CD4-positive, alpha-beta T cell (primary cell): Measurements from ENCODE around the gene C12orf60. TPM values are rescaled to one million over a fixed set of nuclear protein-coding genes. Genes with fewer than 3 reads are reported as not detected.

Source experiments
- ATAC-seq: fragments of 200-7000 bp; cut with Tn5 transposase; one replicate; pipeline ENCODE4 v1.10.0; 2022; ENCODE audit warnings: mild to moderate bottlenecking; ENCODE audit not compliant: poor library complexity
- CTCF ChIA-PET: fragments of 350-600 bp; sonication (Branson Sonifier 250); formaldehyde crosslinking; loops from one replicate; lab custom pipeline; 2021; ENCODE audit warnings: antibody characterized with exemption, inconsistent platforms; lab: Charles Lee
- POLR2A ChIA-PET: fragments of 350-600 bp; sonication (Branson Sonifier 250); formaldehyde crosslinking; loops from one replicate; lab custom pipeline; 2021; ENCODE audit warnings: antibody characterized with exemption, inconsistent platforms; lab: Charles Lee
- DNase-seq, 14 experiments: peaks; one replicate each; pipeline ENCODE4 v3.0.0-alpha.2; 2013 to 2020; ENCODE audit warnings: mixed read lengths in 2 of 14
- H3K27ac ChIP-seq, 2 donors: one replicate each; pipeline versions ENCODE4 v1.5.1 to v1.7.0; 2013; ENCODE audit warnings: low read length in 2 of 2, low read depth in 1 of 2, mild to moderate bottlenecking in 1 of 2
- H3K27me3 ChIP-seq, 2 experiments: 1 replicate in 1 of 2; 2 replicates in 1 of 2; pipeline versions ENCODE4 v1.6.1 to v1.7.0; 2013; ENCODE audit warnings: low read length in 2 of 2, control low read depth in 1 of 2, mild to moderate bottlenecking in 1 of 2, moderate library complexity in 1 of 2; ENCODE audit not compliant: insufficient read depth in 2 of 2, control insufficient read depth in 1 of 2
- H3K36me3 ChIP-seq: one replicate; pipeline ENCODE4 v1.6.1; 2013; ENCODE audit warnings: low read length, control low read depth; ENCODE audit not compliant: insufficient read depth
- H3K4me1 ChIP-seq: one replicate; pipeline ENCODE4 v1.6.1; 2013; ENCODE audit warnings: low read length, control low read depth; ENCODE audit not compliant: insufficient read depth
- H3K4me3 ChIP-seq: one replicate; pipeline ENCODE4 v1.5.1; 2013; ENCODE audit warnings: mild to moderate bottlenecking, low read length, moderate library complexity
- H3K9me3 ChIP-seq, 2 experiments: 1 replicate in 1 of 2; 2 replicates in 1 of 2; pipeline versions ENCODE4 v1.6.1 to v1.7.0; 2013; ENCODE audit warnings: low read length in 2 of 2, mild to moderate bottlenecking in 2 of 2, control low read depth in 1 of 2, moderate library complexity in 1 of 2; ENCODE audit not compliant: control insufficient read depth in 1 of 2, insufficient read depth in 1 of 2
- H3K27ac Mint-ChIP-seq: one replicate; pipeline ENCODE4 v1.8.0; 2020; ENCODE audit warnings: mixed read lengths
- H3K27me3 Mint-ChIP-seq: one replicate; pipeline ENCODE4 v1.8.0; 2021; ENCODE audit warnings: mixed read lengths
- H3K36me3 Mint-ChIP-seq: one replicate; pipeline ENCODE4 v1.8.0; 2021; ENCODE audit warnings: low read depth, mixed read lengths
- H3K4me1 Mint-ChIP-seq: one replicate; pipeline ENCODE4 v1.8.0; 2021; ENCODE audit warnings: low read depth, mixed read lengths
- H3K4me3 Mint-ChIP-seq: one replicate; pipeline ENCODE4 v1.8.0; 2020; ENCODE audit warnings: mild to moderate bottlenecking, mixed read lengths
- H3K9me3 Mint-ChIP-seq: one replicate; pipeline ENCODE4 v1.8.0; 2020; ENCODE audit warnings: mixed read lengths
- intact Hi-C, 2 experiments: fragments of 100-400 bp; cut with DNase I in 1 of 2; cut with micrococcal nuclease in 1 of 2; formaldehyde crosslinking; loops; one replicate each; pipeline versions ENCODE4 v1.15.1 to v1.9.0; 2023 to 2025; cut with DNase I, micrococcal nuclease
- total RNA-seq, 174 experiments: library from RNA in 2 of 174; stranded (reverse) in 2 of 174; gene quantifications; one replicate each; pipeline ENCODE4 v1.2.3 and lab custom pipeline; 2021 to 2026
- TF ChIP-seq, protein P1 (sequence below): fragments of 200-600 bp; IDR thresholded peaks from one replicate; pipeline ENCODE4 v1.8.0; 2022; ENCODE audit warnings: antibody characterized with exemption, mild to moderate bottlenecking

The C12orf60 gene
- total RNA-seq, 2 experiments from 2014 or later = 0.11 to 0.22 TPM

- DNase-seq (peak in 12 of 14 experiments; percentile 25 to 85 (median 47)), ATAC-seq (no peak)
- ChIA-PET POLR2A (interaction anchor here (0.6 to 7.6 kb wide), 47 partner anchors 9 to 1139 kb away, joined by 3 to 375 read pairs (median 6); partner anchors contain the start of genes ARHGDIB, ATF7IP, C12orf60 and DERA), CTCF (interaction anchor here (1.2 kb wide), 1 partner anchor 12 kb away, joined by 5 read pairs; no protein-coding TSS in a partner anchor)
- H3K27ac ChIP-seq = peak overlapping the region; percentile 36 to 99
- peak overlapping the region; percentile 100 for H3K27ac Mint-ChIP-seq
- H3K36me3 ChIP-seq = peaks cover 9% of the 10 kb centered on the region
- H3K9me3 Mint-ChIP-seq = no peaks in the 10 kb centered on the region
- H3K4me3 ChIP-seq = peak overlapping the region; percentile 71
- peaks cover 47% of the 10 kb centered on the region for H3K4me1 ChIP-seq
- no peaks in the 10 kb centered on the region for H3K9me3 ChIP-seq
- H3K36me3 Mint-ChIP-seq = peaks cover 61% of the 10 kb centered on the region
- H3K27me3 Mint-ChIP-seq = no peaks in the 10 kb centered on the region
- no peaks in the 10 kb centered on the region for H3K27me3 ChIP-seq
- H3K4me3 Mint-ChIP-seq = peak overlapping the region; percentile 97
- intact Hi-C loops = loop anchor here (1.0 to 10.0 kb wide), 8 partner anchors 32 to 514 kb away; partner anchors contain the start of genes ARHGDIB (in 1 of the 2), ATF7IP (in 1 of the 2), C12orf60 (in 1 of the 2) and MGP (in 1 of the 2)
- H3K4me1 Mint-ChIP-seq = peaks cover 82% of the 10 kb centered on the region
- TF ChIP-seq, protein P1, sequence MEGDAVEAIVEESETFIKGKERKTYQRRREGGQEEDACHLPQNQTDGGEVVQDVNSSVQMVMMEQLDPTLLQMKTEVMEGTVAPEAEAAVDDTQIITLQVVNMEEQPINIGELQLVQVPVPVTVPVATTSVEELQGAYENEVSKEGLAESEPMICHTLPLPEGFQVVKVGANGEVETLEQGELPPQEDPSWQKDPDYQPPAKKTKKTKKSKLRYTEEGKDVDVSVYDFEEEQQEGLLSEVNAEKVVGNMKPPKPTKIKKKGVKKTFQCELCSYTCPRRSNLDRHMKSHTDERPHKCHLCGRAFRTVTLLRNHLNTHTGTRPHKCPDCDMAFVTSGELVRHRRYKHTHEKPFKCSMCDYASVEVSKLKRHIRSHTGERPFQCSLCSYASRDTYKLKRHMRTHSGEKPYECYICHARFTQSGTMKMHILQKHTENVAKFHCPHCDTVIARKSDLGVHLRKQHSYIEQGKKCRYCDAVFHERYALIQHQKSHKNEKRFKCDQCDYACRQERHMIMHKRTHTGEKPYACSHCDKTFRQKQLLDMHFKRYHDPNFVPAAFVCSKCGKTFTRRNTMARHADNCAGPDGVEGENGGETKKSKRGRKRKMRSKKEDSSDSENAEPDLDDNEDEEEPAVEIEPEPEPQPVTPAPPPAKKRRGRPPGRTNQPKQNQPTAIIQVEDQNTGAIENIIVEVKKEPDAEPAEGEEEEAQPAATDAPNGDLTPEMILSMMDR = no peak
Observed at GRCh38 chr12:14771651-14772137, 31.8 kb upstream of the C12orf60 start.

DNA sequence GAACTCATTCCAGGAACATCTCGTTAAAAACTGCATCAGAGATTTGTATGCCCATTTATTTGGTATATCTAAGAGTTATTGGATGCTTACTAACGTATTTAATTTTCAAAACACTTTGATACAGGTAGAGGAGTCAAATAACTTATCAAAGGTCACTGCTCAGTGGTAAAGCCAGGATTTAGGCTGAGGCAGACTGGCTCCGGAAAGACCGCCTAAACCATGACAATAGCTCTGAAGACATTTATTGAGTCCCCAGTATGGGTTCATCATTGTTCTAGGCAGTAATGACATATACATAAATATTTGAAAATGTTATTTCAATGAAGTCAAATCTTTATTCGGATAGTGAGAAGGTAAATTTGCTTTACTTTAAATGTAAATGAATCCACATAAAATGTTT lies 30.5 kb upstream of the C12orf60 start:
- peak overlapping the region; percentile 100 for H3K27ac Mint-ChIP-seq
- peaks cover 73% of the 10 kb centered on the region for H3K4me1 Mint-ChIP-seq
- no peak overlapping the region for H3K27ac ChIP-seq
- no peaks in the 10 kb centered on the region for H3K9me3 ChIP-seq
- H3K9me3 Mint-ChIP-seq = no peaks in the 10 kb centered on the region
- peaks cover 41% of the 10 kb centered on the region for H3K4me1 ChIP-seq
- H3K36me3 Mint-ChIP-seq = peaks cover 49% of the 10 kb centered on the region
- no peaks in the 10 kb centered on the region for H3K27me3 Mint-ChIP-seq
- TF ChIP-seq, protein P1 = no peak
- H3K27me3 ChIP-seq = no peaks in the 10 kb centered on the region
- ChIA-PET CTCF (interaction anchor here (1.3 kb wide), 1 partner anchor 30 kb away, joined by 3 read pairs; the partner anchor contains the start of genes C12orf60 and WBP11), POLR2A (interaction anchor here (0.9 to 7.6 kb wide), 7 partner anchors 10 to 789 kb away, joined by 3 to 375 read pairs (median 19); partner anchors contain the start of genes ARHGDIB, ATF7IP, C12orf60 and WBP11)
- DNase-seq = no peak
- H3K36me3 ChIP-seq = no peaks in the 10 kb centered on the region
- intact Hi-C loops = loop anchor here (5.0 to 10.0 kb wide), 5 partner anchors 112 to 516 kb away; partner anchors contain the start of gene MGP (in 1 of the 2)
- peak overlapping the region; percentile 97 for H3K4me3 Mint-ChIP-seq
- no peak overlapping the region for H3K4me3 ChIP-seq
- ATAC-seq = no peak

- ATAC-seq (peak; percentile 8), DNase-seq (peak in 1 of 14 experiments; percentile 53)
- intact Hi-C loops = loop anchor here (5.0 to 10.0 kb wide), 5 partner anchors 111 to 516 kb away; partner anchors contain the start of gene MGP (in 1 of the 2)
- TF ChIP-seq, protein P1 = no peak
- H3K4me3 Mint-ChIP-seq = peak overlapping the region; percentile 97
- no peaks in the 10 kb centered on the region for H3K9me3 Mint-ChIP-seq
- CTCF ChIA-PET = interaction anchor here (1.3 kb wide), 1 partner anchor 29 kb away, joined by 3 read pairs; the partner anchor contains the start of genes C12orf60 and WBP11
- POLR2A ChIA-PET = interaction anchor here (0.7 to 7.6 kb wide), 19 partner anchors 8 to 788 kb away, joined by 3 to 375 read pairs (median 4); partner anchors contain the start of genes ARHGDIB, ATF7IP, C12orf60 and WBP11
- peak overlapping the region; percentile 100 for H3K27ac Mint-ChIP-seq
- no peaks in the 10 kb centered on the region for H3K27me3 Mint-ChIP-seq
- H3K4me1 Mint-ChIP-seq = peaks cover 68% of the 10 kb centered on the region
- Histone ChIP-seq H3K27me3 (no peaks in the 10 kb centered on the region), H3K27ac (peak overlapping the region; percentile 65 to 79), H3K4me1 (peaks cover 38% of the 10 kb centered on the region), H3K4me3 (peak overlapping the region; percentile 83), H3K9me3 (no peaks in the 10 kb centered on the region), H3K36me3 (no peaks in the 10 kb centered on the region)
- H3K36me3 Mint-ChIP-seq = peaks cover 44% of the 10 kb centered on the region
Observed at GRCh38 chr12:14773685-14774073, 29.8 kb upstream of the C12orf60 start.
